Cardiac muscle cell (in vitro differentiated cells and primary cell): Measurements from ENCODE around the gene CHST1. TPM values are rescaled to one million over a fixed set of nuclear protein-coding genes. Genes with fewer than 3 reads are reported as not detected.

ENCODE experiments used
- DNase-seq, 2 donors: peaks; one replicate each; pipeline versions ENCODE4 v3.0.0 to v3.0.0-alpha.2; 2010 to 2017; ENCODE audit warnings: low read depth in 1 of 2, low spot score in 1 of 2
- H3K27ac ChIP-seq: fragments of 200-600 bp; sonication (generic); 2 replicates; pipeline ENCODE4 v1.5.1; 2016
- H3K27me3 ChIP-seq: fragments of 200-600 bp; sonication (generic); 2 replicates; pipeline ENCODE4 v1.6.0; 2016; ENCODE audit warnings: control low read depth
- H3K36me3 ChIP-seq: fragments of 200-600 bp; sonication (generic); 2 replicates; pipeline ENCODE4 v1.5.1; 2016; ENCODE audit warnings: control low read depth
- H3K4me1 ChIP-seq: fragments of 200-600 bp; sonication (generic); 2 replicates; pipeline ENCODE4 v1.8.1; 2017; ENCODE audit warnings: low read depth, mild to moderate bottlenecking, mixed run types
- H3K4me3 ChIP-seq: fragments of 200-600 bp; sonication (generic); 2 replicates; pipeline ENCODE4 v1.5.1; 2016; ENCODE audit warnings: mild to moderate bottlenecking
- H3K9me3 ChIP-seq: fragments of 200-600 bp; sonication (generic); 2 replicates; pipeline ENCODE4 v1.5.1; 2017; ENCODE audit warnings: low read depth, mild to moderate bottlenecking, control low read depth
- CTCF ChIP-seq: IDR thresholded peaks from 2 replicates; pipeline ENCODE4 v1.5.1; 2012; ENCODE audit warnings: low read depth, mild to moderate bottlenecking, low read length
- polyA plus RNA-seq: library from polyadenylated mRNA; unstranded; fragments of >200 nt; fragmentation: Nextera tagmentation; extraction: Ambion mirVana; gene quantifications from 2 replicates; pipeline ENCODE4 v1.2.1, GENCODE V29; 2016
- total RNA-seq: library from RNA; depleted of rRNA; stranded (reverse); fragments of >200 nt; gene quantifications from 2 replicates; pipeline ENCODE4 v1.2.3, GENCODE V29; 2016

The CHST1 gene
- total and polyA plus RNA-seq, 2 experiments from 2014 or later = 2.5 to 4.3 TPM

- Histone ChIP-seq H3K4me1 (no peaks in the 10 kb centered on the region), H3K36me3 (no peaks in the 10 kb centered on the region), H3K9me3 (no peaks in the 10 kb centered on the region), H3K27me3 (no peaks in the 10 kb centered on the region), H3K27ac (no peak overlapping the region), H3K4me3 (no peak overlapping the region)
- TF ChIP-seq CTCF = no peak
- DNase-seq = no peak
Observed at GRCh38 chr11:45618897-45619296, 46.5 kb downstream of the CHST1 start.

GRCh38 chr11:45617871-45618601, 47.4 kb downstream of the CHST1 start:
- no peaks in the 10 kb centered on the region for H3K36me3 ChIP-seq
- no peaks in the 10 kb centered on the region for H3K27me3 ChIP-seq
- H3K4me1 ChIP-seq = no peaks in the 10 kb centered on the region
- H3K4me3 ChIP-seq = no peak overlapping the region
- no peak for TF ChIP-seq CTCF
- H3K27ac ChIP-seq = no peak overlapping the region
- no peaks in the 10 kb centered on the region for H3K9me3 ChIP-seq
- no peak for DNase-seq

- no peaks in the 10 kb centered on the region for H3K4me1 ChIP-seq
- H3K9me3 ChIP-seq = no peaks in the 10 kb centered on the region
- no peak for TF ChIP-seq CTCF
- H3K27ac ChIP-seq = no peak overlapping the region
- no peak for DNase-seq
- H3K27me3 ChIP-seq = no peaks in the 10 kb centered on the region
- no peaks in the 10 kb centered on the region for H3K36me3 ChIP-seq
- no peak overlapping the region for H3K4me3 ChIP-seq
Observed at GRCh38 chr11:45616802-45617549, 48.4 kb downstream of the CHST1 start.

- no peaks in the 10 kb centered on the region for H3K36me3 ChIP-seq
- no peaks in the 10 kb centered on the region for H3K9me3 ChIP-seq
- no peak overlapping the region for H3K27ac ChIP-seq
- no peaks in the 10 kb centered on the region for H3K4me1 ChIP-seq
- H3K4me3 ChIP-seq = no peak overlapping the region
- no peak for TF ChIP-seq CTCF
- DNase-seq = no peak
- H3K27me3 ChIP-seq = no peaks in the 10 kb centered on the region
Observed at GRCh38 chr11:45615182-45615792, 50.1 kb downstream of the CHST1 start.

- no peak for DNase-seq
- Histone ChIP-seq H3K4me3 (no peak overlapping the region), H3K27ac (no peak overlapping the region), H3K9me3 (no peaks in the 10 kb centered on the region), H3K4me1 (no peaks in the 10 kb centered on the region), H3K27me3 (no peaks in the 10 kb centered on the region), H3K36me3 (no peaks in the 10 kb centered on the region)
- TF ChIP-seq CTCF = no peak
Observed at GRCh38 chr11:45614196-45614828, 51.1 kb downstream of the CHST1 start.
